SK-N-SH (cell line): ENCODE results near the gene DCLRE1B.

Experiments
- GABPA ChIP-seq: IDR thresholded peaks from 2 replicates; pipeline ENCODE4 v1.4.0; 2012; ENCODE audit warnings: low read depth, mild to moderate bottlenecking
- MXI1 ChIP-seq: IDR thresholded peaks from 2 replicates; pipeline ENCODE4 v1.6.1; 2012; ENCODE audit warnings: mild to moderate bottlenecking, low read depth, low read length, improper control_type of control experiment
- NRF1 ChIP-seq: IDR thresholded peaks from 2 replicates; pipeline ENCODE4 v1.6.1; 2012; ENCODE audit warnings: low read depth, mild to moderate bottlenecking, low read length
- YY1 ChIP-seq: IDR thresholded peaks from 2 replicates; pipeline ENCODE4 v1.4.0; 2012; ENCODE audit warnings: low read depth, mild to moderate bottlenecking
- TF ChIP-seq, protein P1 (sequence below): fragments of 200-600 bp; sonication (generic); IDR thresholded peaks from 2 replicates; pipeline ENCODE4 v1.6.1; 2017; ENCODE audit warnings: antibody characterized with exemption, mild to moderate bottlenecking, moderate library complexity
- TF ChIP-seq, protein P2 (sequence below): fragments of 150-350 bp; IDR thresholded peaks from 2 replicates; pipeline ENCODE4 v1.6.1; 2017; ENCODE audit warnings: antibody characterized with exemption, low read length, low read depth, borderline replicate concordance
- TF ChIP-seq, protein P3 (sequence below): IDR thresholded peaks from 2 replicates; pipeline ENCODE4 v1.6.1; 2012; ENCODE audit warnings: mild to moderate bottlenecking, low read depth, low read length, moderate library complexity

DNA sequence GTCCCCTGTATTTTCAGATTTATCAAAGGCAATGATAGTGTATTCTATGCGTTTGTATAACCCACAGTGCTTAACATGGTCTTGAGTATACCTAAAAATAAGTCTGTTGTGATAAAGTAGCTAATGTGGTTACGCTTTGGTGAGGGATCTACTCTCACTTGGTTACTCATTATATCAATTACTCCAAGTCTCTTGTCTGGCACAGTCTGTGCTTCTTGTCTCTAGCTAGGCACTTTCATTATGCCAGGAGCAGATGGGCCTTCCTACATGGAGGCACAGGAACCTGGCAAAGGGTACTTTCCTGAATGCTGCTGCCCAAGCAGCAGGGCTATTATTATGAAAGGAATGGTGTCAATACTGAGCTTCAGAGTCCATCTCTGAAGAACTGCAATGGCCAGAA, 29.4 kb upstream of the DCLRE1B start:
- TF ChIP-seq, protein P1, sequence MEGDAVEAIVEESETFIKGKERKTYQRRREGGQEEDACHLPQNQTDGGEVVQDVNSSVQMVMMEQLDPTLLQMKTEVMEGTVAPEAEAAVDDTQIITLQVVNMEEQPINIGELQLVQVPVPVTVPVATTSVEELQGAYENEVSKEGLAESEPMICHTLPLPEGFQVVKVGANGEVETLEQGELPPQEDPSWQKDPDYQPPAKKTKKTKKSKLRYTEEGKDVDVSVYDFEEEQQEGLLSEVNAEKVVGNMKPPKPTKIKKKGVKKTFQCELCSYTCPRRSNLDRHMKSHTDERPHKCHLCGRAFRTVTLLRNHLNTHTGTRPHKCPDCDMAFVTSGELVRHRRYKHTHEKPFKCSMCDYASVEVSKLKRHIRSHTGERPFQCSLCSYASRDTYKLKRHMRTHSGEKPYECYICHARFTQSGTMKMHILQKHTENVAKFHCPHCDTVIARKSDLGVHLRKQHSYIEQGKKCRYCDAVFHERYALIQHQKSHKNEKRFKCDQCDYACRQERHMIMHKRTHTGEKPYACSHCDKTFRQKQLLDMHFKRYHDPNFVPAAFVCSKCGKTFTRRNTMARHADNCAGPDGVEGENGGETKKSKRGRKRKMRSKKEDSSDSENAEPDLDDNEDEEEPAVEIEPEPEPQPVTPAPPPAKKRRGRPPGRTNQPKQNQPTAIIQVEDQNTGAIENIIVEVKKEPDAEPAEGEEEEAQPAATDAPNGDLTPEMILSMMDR, result no peak
- TF ChIP-seq GABPA, result no peak
- TF ChIP-seq MXI1, result no peak
- no peak for TF ChIP-seq YY1
- TF ChIP-seq, protein P2, sequence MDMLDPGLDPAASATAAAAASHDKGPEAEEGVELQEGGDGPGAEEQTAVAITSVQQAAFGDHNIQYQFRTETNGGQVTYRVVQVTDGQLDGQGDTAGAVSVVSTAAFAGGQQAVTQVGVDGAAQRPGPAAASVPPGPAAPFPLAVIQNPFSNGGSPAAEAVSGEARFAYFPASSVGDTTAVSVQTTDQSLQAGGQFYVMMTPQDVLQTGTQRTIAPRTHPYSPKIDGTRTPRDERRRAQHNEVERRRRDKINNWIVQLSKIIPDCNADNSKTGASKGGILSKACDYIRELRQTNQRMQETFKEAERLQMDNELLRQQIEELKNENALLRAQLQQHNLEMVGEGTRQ, result no peak
- TF ChIP-seq NRF1, result no peak
- TF ChIP-seq, protein P3, sequence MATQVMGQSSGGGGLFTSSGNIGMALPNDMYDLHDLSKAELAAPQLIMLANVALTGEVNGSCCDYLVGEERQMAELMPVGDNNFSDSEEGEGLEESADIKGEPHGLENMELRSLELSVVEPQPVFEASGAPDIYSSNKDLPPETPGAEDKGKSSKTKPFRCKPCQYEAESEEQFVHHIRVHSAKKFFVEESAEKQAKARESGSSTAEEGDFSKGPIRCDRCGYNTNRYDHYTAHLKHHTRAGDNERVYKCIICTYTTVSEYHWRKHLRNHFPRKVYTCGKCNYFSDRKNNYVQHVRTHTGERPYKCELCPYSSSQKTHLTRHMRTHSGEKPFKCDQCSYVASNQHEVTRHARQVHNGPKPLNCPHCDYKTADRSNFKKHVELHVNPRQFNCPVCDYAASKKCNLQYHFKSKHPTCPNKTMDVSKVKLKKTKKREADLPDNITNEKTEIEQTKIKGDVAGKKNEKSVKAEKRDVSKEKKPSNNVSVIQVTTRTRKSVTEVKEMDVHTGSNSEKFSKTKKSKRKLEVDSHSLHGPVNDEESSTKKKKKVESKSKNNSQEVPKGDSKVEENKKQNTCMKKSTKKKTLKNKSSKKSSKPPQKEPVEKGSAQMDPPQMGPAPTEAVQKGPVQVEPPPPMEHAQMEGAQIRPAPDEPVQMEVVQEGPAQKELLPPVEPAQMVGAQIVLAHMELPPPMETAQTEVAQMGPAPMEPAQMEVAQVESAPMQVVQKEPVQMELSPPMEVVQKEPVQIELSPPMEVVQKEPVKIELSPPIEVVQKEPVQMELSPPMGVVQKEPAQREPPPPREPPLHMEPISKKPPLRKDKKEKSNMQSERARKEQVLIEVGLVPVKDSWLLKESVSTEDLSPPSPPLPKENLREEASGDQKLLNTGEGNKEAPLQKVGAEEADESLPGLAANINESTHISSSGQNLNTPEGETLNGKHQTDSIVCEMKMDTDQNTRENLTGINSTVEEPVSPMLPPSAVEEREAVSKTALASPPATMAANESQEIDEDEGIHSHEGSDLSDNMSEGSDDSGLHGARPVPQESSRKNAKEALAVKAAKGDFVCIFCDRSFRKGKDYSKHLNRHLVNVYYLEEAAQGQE, result no peak
